Cardiac septum (tissue), 1 donor: ENCODE results near the gene KLF11. TPM values are rescaled to one million over a fixed set of nuclear protein-coding genes. Genes with fewer than 3 reads are reported as not detected.
"Not testable (repeated sequence)": the region's sequence is repeated elsewhere in the genome, so short reads cannot be mapped to it uniquely, and the experiment has no call there.

Experiments used
- DNase-seq: peaks from one replicate; pipeline ENCODE4 v3.0.0-alpha.2; 2020; ENCODE audit warnings: low spot score
- intact Hi-C: fragments of 100-400 bp; cut with DNase I; formaldehyde crosslinking; loops from one replicate; pipeline ENCODE4 v1.14.0; 2022
- total RNA-seq: library from RNA; stranded (reverse); fragmentation: NEBNext Ultra II Directional; extraction: Animal tissue kit (Norgen Biotek cat#: 25700); gene quantifications from one replicate; pipeline ENCODE4 v1.2.1, GENCODE V29; 2021
- donor health status: DM: no; HTN: no; CAD: no.

Gene KLF11
- total RNA-seq, 1 donor from 2014 or later = 22.3 TPM

GRCh38 chr2:10076511-10076910, 33.2 kb downstream of the KLF11 start:
- DNase-seq = no peak
- intact Hi-C loops = no loop called here

- intact Hi-C loops = no loop called here
- DNase-seq = no peak
Measured at GRCh38 chr2:10076988-10077527, 33.7 kb downstream of the KLF11 start.

GRCh38 chr2:10078001-10078400, 34.7 kb downstream of the KLF11 start:
- DNase-seq = no peak
- intact Hi-C loops = no loop called here

- DNase-seq = no peak
- intact Hi-C loops = no loop called here
Measured at GRCh38 chr2:10078704-10079265, 35.4 kb downstream of the KLF11 start.

- no peak for DNase-seq
- intact Hi-C loops = no loop called here
Measured at GRCh38 chr2:10079266-10079869, 36.0 kb downstream of the KLF11 start.

- intact Hi-C loops = no loop called here
- no peak for DNase-seq
Measured at GRCh38 chr2:10079870-10080535, 36.7 kb downstream of the KLF11 start, which contains the start of gene CYS1. TSS of gene CYS1 (minus strand) at chr2:10080411. CDS start at chr2:10080223, 188 bp downstream.

- intact Hi-C loops = no loop called here
- DNase-seq = no peak
Measured at GRCh38 chr2:10080536-10081304, 37.4 kb downstream of the KLF11 start.

GRCh38 chr2:10083046-10083445, 39.7 kb downstream of the KLF11 start:
- intact Hi-C loops = no loop called here

GRCh38 chr2:10083692-10084211, 40.4 kb downstream of the KLF11 start:
- no peak for DNase-seq
- intact Hi-C loops = no loop called here

More at GRCh38 chr2:10083046-10083445, 39.7 kb downstream of the KLF11 start:
- no peak for DNase-seq

- no peak for DNase-seq
- intact Hi-C loops = no loop called here
Measured at GRCh38 chr2:10084223-10084865, 41.0 kb downstream of the KLF11 start.

GRCh38 chr2:10085043-10085667, 41.8 kb downstream of the KLF11 start:
- no peak for DNase-seq
- intact Hi-C loops = no loop called here

- DNase-seq = no peak
- intact Hi-C loops = no loop called here
Measured at GRCh38 chr2:10085668-10086059, 42.3 kb downstream of the KLF11 start.

GRCh38 chr2:10086950-10087349, 43.6 kb downstream of the KLF11 start:
- intact Hi-C loops = no loop called here
- no peak for DNase-seq

GRCh38 chr2:10087360-10087759, 44.0 kb downstream of the KLF11 start:
- intact Hi-C loops = no loop called here
- DNase-seq = no peak

GRCh38 chr2:10089565-10090190, 46.3 kb downstream of the KLF11 start:
- DNase-seq = no peak
- intact Hi-C loops = no loop called here

- no peak for DNase-seq
- intact Hi-C loops = no loop called here
Measured at GRCh38 chr2:10091182-10091888, 48.0 kb downstream of the KLF11 start.

GRCh38 chr2:10091889-10092244, 48.5 kb downstream of the KLF11 start:
- DNase-seq, intact Hi-C loops: not testable (repeated sequence)

- intact Hi-C loops = no loop called here
- DNase-seq = no peak
Measured at GRCh38 chr2:10094271-10094814, 51.0 kb downstream of the KLF11 start.
